Fibroblast of lung (primary cell): Measurements from ENCODE around the gene GUCA1A.

ENCODE experiments used
- CTCF ChIP-seq, 2 donors: IDR thresholded peaks in 1 of 2; conservative IDR thresholded peaks in 1 of 2; 1 replicate in 1 of 2; 2 replicates in 1 of 2; pipeline ENCODE4 v1.5.1; 2011 to 2012; ENCODE audit warnings: low read length in 2 of 2, control low read depth in 1 of 2, inconsistent platforms in 1 of 2, low read depth in 1 of 2, mild to moderate bottlenecking in 1 of 2
- EZH2 ChIP-seq: IDR thresholded peaks from 2 replicates; pipeline ENCODE4 v1.5.1; 2012; ENCODE audit warnings: low read length, control low read depth, mild to moderate bottlenecking; ENCODE audit errors: missing control alignments

DNA sequence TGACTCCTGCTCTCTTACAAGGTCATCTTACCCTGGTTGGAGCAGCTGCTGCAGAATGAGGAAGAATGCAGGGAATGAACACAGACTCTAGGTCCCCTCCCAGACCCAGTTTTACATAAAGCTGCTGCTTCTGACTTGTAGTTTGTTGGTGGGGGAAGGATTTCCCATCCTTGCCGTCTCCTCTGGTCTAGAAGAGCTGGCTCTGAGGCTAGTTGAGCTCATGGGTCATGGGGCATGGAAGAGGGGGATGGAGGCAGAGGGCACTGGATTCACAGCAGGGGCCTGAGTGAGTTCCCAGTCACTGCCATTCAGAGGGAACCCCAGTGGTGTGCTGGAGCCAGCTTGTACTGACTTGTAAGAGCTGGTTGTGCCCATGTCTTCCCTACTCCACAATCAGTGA lies 9.2 kb upstream of the GUCA1A start:
- TF ChIP-seq CTCF (conservative IDR thresholded peaks at IDR 0.05 in 1 of 2, IDR thresholded peaks at IDR 0.05 in 1 of 2; ENCODE audit: low read depth in 1 of 2, low read length in 2 of 2) (no peak), EZH2 (no peak)
